ENCODE data around the gene PRSS36. TPM values are rescaled to one million over a fixed set of nuclear protein-coding genes. Genes with fewer than 3 reads are reported as not detected.
A peak's percentile ranks its signal among the peaks of the same experiment; 100 is the strongest.

Gene PRSS36
- total and polyA plus RNA-seq, 9 of the 15 experiments (the other 6 are each of a cell fraction or from before 2014, with no cell fraction given) = 0.09 to 1.2 (median 0.54) TPM; not detected in 2

GRCh38 chr16:31105677-31106213 lies 44.1 kb downstream of the PRSS36 start (continued):
- TF ChIP-seq DNMT1 (IDR thresholded peaks at IDR 0.05) = no peak
- TF ChIP-seq ZNF239 (CRISPR knock-in tag; IDR thresholded peaks at IDR 0.05) = no peak
- TF ChIP-seq USF1 (CRISPR knock-in tag; IDR thresholded peaks at IDR 0.05) = peak; percentile 82
- peak; percentile 94 for TF ChIP-seq RB1 (IDR thresholded peaks at IDR 0.05; ENCODE audit: low read depth)
- TF ChIP-seq ZNF274 (IDR thresholded peaks at IDR 0.05; ENCODE audit: borderline replicate concordance, low read depth, low read length) = no peak
- TF ChIP-seq, protein P1, sequence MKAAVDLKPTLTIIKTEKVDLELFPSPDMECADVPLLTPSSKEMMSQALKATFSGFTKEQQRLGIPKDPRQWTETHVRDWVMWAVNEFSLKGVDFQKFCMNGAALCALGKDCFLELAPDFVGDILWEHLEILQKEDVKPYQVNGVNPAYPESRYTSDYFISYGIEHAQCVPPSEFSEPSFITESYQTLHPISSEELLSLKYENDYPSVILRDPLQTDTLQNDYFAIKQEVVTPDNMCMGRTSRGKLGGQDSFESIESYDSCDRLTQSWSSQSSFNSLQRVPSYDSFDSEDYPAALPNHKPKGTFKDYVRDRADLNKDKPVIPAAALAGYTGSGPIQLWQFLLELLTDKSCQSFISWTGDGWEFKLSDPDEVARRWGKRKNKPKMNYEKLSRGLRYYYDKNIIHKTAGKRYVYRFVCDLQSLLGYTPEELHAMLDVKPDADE (conservative IDR thresholded peaks at IDR 0.05; ENCODE audit: control insufficient read depth, low read depth, low read length) = no peak; the same call in 1 of the 2 replicates
- TF ChIP-seq RBM34 (IDR thresholded peaks at IDR 0.05; ENCODE audit: borderline replicate concordance, insufficient read depth, low read length) = no peak
- TF ChIP-seq NFE2L1 (tag; IDR thresholded peaks at IDR 0.05; ENCODE audit: borderline replicate concordance, low read depth) = no peak
- no peak for TF ChIP-seq CGGBP1 (CRISPR knock-in tag; IDR thresholded peaks at IDR 0.05)
- no peak for TF ChIP-seq FOXA1 (IDR thresholded peaks at IDR 0.05; ENCODE audit: borderline replicate concordance)
- TF ChIP-seq, protein P2, sequence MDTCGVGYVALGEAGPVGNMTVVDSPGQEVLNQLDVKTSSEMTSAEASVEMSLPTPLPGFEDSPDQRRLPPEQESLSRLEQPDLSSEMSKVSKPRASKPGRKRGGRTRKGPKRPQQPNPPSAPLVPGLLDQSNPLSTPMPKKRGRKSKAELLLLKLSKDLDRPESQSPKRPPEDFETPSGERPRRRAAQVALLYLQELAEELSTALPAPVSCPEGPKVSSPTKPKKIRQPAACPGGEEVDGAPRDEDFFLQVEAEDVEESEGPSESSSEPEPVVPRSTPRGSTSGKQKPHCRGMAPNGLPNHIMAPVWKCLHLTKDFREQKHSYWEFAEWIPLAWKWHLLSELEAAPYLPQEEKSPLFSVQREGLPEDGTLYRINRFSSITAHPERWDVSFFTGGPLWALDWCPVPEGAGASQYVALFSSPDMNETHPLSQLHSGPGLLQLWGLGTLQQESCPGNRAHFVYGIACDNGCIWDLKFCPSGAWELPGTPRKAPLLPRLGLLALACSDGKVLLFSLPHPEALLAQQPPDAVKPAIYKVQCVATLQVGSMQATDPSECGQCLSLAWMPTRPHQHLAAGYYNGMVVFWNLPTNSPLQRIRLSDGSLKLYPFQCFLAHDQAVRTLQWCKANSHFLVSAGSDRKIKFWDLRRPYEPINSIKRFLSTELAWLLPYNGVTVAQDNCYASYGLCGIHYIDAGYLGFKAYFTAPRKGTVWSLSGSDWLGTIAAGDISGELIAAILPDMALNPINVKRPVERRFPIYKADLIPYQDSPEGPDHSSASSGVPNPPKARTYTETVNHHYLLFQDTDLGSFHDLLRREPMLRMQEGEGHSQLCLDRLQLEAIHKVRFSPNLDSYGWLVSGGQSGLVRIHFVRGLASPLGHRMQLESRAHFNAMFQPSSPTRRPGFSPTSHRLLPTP (IDR thresholded peaks at IDR 0.05; ENCODE audit: borderline replicate concordance, extremely low read depth, insufficient read length) = no peak
- peak; percentile 76 for TF ChIP-seq HDAC3 (IDR thresholded peaks at IDR 0.05; ENCODE audit: borderline replicate concordance, partially characterized antibody)
- TF ChIP-seq, protein P3, sequence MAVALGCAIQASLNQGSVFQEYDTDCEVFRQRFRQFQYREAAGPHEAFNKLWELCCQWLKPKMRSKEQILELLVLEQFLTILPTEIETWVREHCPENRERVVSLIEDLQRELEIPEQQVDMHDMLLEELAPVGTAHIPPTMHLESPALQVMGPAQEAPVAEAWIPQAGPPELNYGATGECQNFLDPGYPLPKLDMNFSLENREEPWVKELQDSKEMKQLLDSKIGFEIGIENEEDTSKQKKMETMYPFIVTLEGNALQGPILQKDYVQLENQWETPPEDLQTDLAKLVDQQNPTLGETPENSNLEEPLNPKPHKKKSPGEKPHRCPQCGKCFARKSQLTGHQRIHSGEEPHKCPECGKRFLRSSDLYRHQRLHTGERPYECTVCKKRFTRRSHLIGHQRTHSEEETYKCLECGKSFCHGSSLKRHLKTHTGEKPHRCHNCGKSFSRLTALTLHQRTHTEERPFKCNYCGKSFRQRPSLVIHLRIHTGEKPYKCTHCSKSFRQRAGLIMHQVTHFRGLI (CRISPR knock-in tag; IDR thresholded peaks at IDR 0.05) = no peak
- TF ChIP-seq EP400 (IDR thresholded peaks at IDR 0.05) = peak; percentile 86
- TF ChIP-seq KDM1A (IDR thresholded peaks at IDR 0.05) = peak in 1 of 2 experiments; percentile 62; a peak in 1 of 4 replicates
- no peak for TF ChIP-seq MYBL2 (IDR thresholded peaks at IDR 0.05; ENCODE audit: low read depth)
- no peak for TF ChIP-seq MYBL2 (CRISPR knock-in tag; IDR thresholded peaks at IDR 0.05; ENCODE audit: borderline replicate concordance)
- TF ChIP-seq JUNB (CRISPR knock-in tag; conservative IDR thresholded peaks at IDR 0.05) = no peak
- TF ChIP-seq POU5F1 (IDR thresholded peaks at IDR 0.05; ENCODE audit: borderline replicate concordance, low read depth, low read length, partially characterized antibody) = no peak
- TF ChIP-seq PYGO2 (tag; IDR thresholded peaks at IDR 0.05) = no peak
- TF ChIP-seq ZNF324 (CRISPR knock-in tag; IDR thresholded peaks at IDR 0.05) = no peak

All from K562 (cell line).